SK-N-SH (cell line): ENCODE results near the gene SLC43A3. TPM values are rescaled to one million over a fixed set of nuclear protein-coding genes. Genes with fewer than 3 reads are reported as not detected.

Experiments used
- CTCF ChIA-PET: fragments of 300-600, 350-600 bp; formaldehyde crosslinking; extraction: SDS; loops from one replicate; lab custom pipeline; 2021; lab: Yijun Ruan, JAX
- POLR2A ChIA-PET: fragments of 350-600 bp; sonication (Branson Sonifier 250); formaldehyde crosslinking; extraction: SDS; loops from one replicate; lab custom pipeline; 2020; ENCODE audit warnings: antibody characterized with exemption, inconsistent platforms; lab: Yijun Ruan, JAX
- DNase-seq: peaks from one replicate; pipeline ENCODE4 v3.0.0; 2012
- H2AFZ ChIP-seq: fragments of 200-600 bp; sonication (generic); 2 replicates; pipeline ENCODE4 v1.8.1; 2016; ENCODE audit warnings: antibody characterized with exemption, mild to moderate bottlenecking, low read depth
- H3F3A ChIP-seq: fragments of 200-600 bp; sonication (generic); replicated peaks from 2 replicates; pipeline ENCODE3; 2016; ENCODE audit warnings: antibody characterized with exemption, mild to moderate bottlenecking; ENCODE audit not compliant: insufficient read depth
- H3K27ac ChIP-seq, 2 experiments: fragments of 200-500 bp in 1 of 2; fragments of 200-600 bp in 1 of 2; sonication (Bioruptor generic) in 1 of 2; sonication (generic), shearing (Covaris generic) in 1 of 2; 2 replicates each; pipeline versions ENCODE4 v1.5.1 to v1.6.1; 2014 to 2016; ENCODE audit warnings: low read depth in 2 of 2, inconsistent platforms in 1 of 2, low read length in 1 of 2, mild to moderate bottlenecking in 1 of 2, mixed read lengths in 1 of 2
- H3K27me3 ChIP-seq: fragments of 200-600 bp; sonication (generic), shearing (Covaris generic); 2 replicates; pipeline ENCODE4 v1.6.1; 2016; ENCODE audit warnings: mixed run types; ENCODE audit not compliant: insufficient read depth
- H3K36me3 ChIP-seq, 2 experiments: fragments of 200-500 bp in 1 of 2; fragments of 200-600 bp in 1 of 2; sonication (Bioruptor generic) in 1 of 2; sonication (generic) in 1 of 2; replicated peaks in 1 of 2; 2 replicates each; pipeline versions ENCODE3 to v1.5.1; 2014 to 2016; ENCODE audit warnings: low read length in 1 of 2, mild to moderate bottlenecking in 1 of 2; ENCODE audit not compliant: insufficient read depth in 2 of 2, control insufficient read depth in 1 of 2
- H3K4me1 ChIP-seq, 2 experiments: fragments of 200-500 bp in 1 of 2; fragments of 200-600 bp in 1 of 2; sonication (Bioruptor generic) in 1 of 2; sonication (generic), shearing (Covaris generic) in 1 of 2; 2 replicates each; pipeline versions ENCODE4 v1.5.1 to v1.6.1; 2014 to 2016; ENCODE audit warnings: low read depth in 1 of 2, low read length in 1 of 2, mixed run types in 1 of 2; ENCODE audit not compliant: insufficient read depth in 2 of 2, control insufficient read depth in 1 of 2
- H3K4me2 ChIP-seq: fragments of 200-600 bp; sonication (generic), shearing (Covaris generic); 2 replicates; pipeline ENCODE4 v1.6.1; 2017; ENCODE audit warnings: mixed run types
- H3K4me3 ChIP-seq, 2 experiments: fragments of 200-500 bp in 1 of 2; fragments of 200-600 bp in 1 of 2; sonication (Bioruptor generic) in 1 of 2; sonication (generic), shearing (Covaris generic) in 1 of 2; 2 replicates each; pipeline versions ENCODE4 v1.5.1 to v1.8.1; 2014 to 2016; ENCODE audit warnings: low read depth in 2 of 2, inconsistent platforms in 1 of 2, low read length in 1 of 2, mild to moderate bottlenecking in 1 of 2, mixed read lengths in 1 of 2, moderate library complexity in 1 of 2
- H3K79me2 ChIP-seq: fragments of 200-600 bp; sonication (generic); 2 replicates; pipeline ENCODE4 v1.8.1; 2017; ENCODE audit warnings: mild to moderate bottlenecking; ENCODE audit not compliant: insufficient read depth
- H3K9ac ChIP-seq: fragments of 200-600 bp; sonication (generic); 2 replicates; pipeline ENCODE4 v1.6.1; 2017; ENCODE audit warnings: mixed run types
- H3K9me2 ChIP-seq: fragments of 200-600 bp; sonication (generic); 2 replicates; pipeline ENCODE4 v1.6.1; 2017; ENCODE audit warnings: mixed run types
- H3K9me3 ChIP-seq: fragments of 200-600 bp; sonication (generic); 2 replicates; pipeline ENCODE4 v1.6.1; 2017; ENCODE audit warnings: mixed run types, mild to moderate bottlenecking, moderate library complexity
- H4K20me1 ChIP-seq: fragments of 200-600 bp; sonication (generic); 2 replicates; pipeline ENCODE4 v1.6.1; 2017; ENCODE audit warnings: mild to moderate bottlenecking, mixed run types; ENCODE audit not compliant: insufficient read depth
- ELF1 ChIP-seq: IDR thresholded peaks from 2 replicates; pipeline ENCODE4 v1.4.0; 2012
- EZH2phosphoT487 ChIP-seq: fragments of 200-600 bp; sonication (generic); IDR thresholded peaks from 2 replicates; pipeline ENCODE4 v1.6.1; 2017; ENCODE audit warnings: low read depth, mixed run types, mild to moderate bottlenecking, antibody characterized with exemption, moderate library complexity, borderline replicate concordance
- FOXJ3 ChIP-seq: sonication (generic); formaldehyde crosslinking; IDR thresholded peaks from 2 replicates; pipeline ENCODE4 v1.5.1; 2020; ENCODE audit warnings: mild to moderate bottlenecking, missing genetic modification reagents
- FOXM1 ChIP-seq: IDR thresholded peaks from 2 replicates; pipeline ENCODE4 v1.4.0; 2012; ENCODE audit warnings: low read depth, mild to moderate bottlenecking
- GABPA ChIP-seq: IDR thresholded peaks from 2 replicates; pipeline ENCODE4 v1.4.0; 2012; ENCODE audit warnings: low read depth, mild to moderate bottlenecking
- JUND ChIP-seq: IDR thresholded peaks from 2 replicates; pipeline ENCODE4 v1.4.0; 2012
- MXI1 ChIP-seq: IDR thresholded peaks from 2 replicates; pipeline ENCODE4 v1.6.1; 2012; ENCODE audit warnings: mild to moderate bottlenecking, low read depth, low read length, improper control_type of control experiment
- NFIC ChIP-seq: IDR thresholded peaks from 2 replicates; pipeline ENCODE4 v1.4.0; 2012; ENCODE audit warnings: borderline replicate concordance
- NRF1 ChIP-seq: IDR thresholded peaks from 2 replicates; pipeline ENCODE4 v1.6.1; 2012; ENCODE audit warnings: low read depth, mild to moderate bottlenecking, low read length
- RAD21 ChIP-seq: IDR thresholded peaks from 2 replicates; pipeline ENCODE4 v1.6.1; 2012; ENCODE audit warnings: mild to moderate bottlenecking, low read length
- RFX5 ChIP-seq: IDR thresholded peaks from 2 replicates; pipeline ENCODE4 v1.6.1; 2012; ENCODE audit warnings: mild to moderate bottlenecking, improper control_type of control experiment, low read length
- RXRA ChIP-seq: IDR thresholded peaks from 2 replicates; pipeline ENCODE4 v1.4.0; 2012; ENCODE audit warnings: low read depth, mild to moderate bottlenecking, borderline replicate concordance
- SIN3A ChIP-seq: IDR thresholded peaks from 2 replicates; pipeline ENCODE4 v1.6.1; 2012; ENCODE audit warnings: low read depth, mild to moderate bottlenecking, low read length, moderate library complexity, borderline replicate concordance
- TAF1 ChIP-seq: IDR thresholded peaks from 2 replicates; pipeline ENCODE4 v1.6.1; 2012; ENCODE audit warnings: low read depth, mild to moderate bottlenecking, low read length, moderate library complexity, borderline replicate concordance
- TEAD4 ChIP-seq: IDR thresholded peaks from 2 replicates; pipeline ENCODE4 v1.4.0; 2012; ENCODE audit warnings: mild to moderate bottlenecking, borderline replicate concordance; ENCODE audit not compliant: insufficient read depth
- YY1 ChIP-seq: IDR thresholded peaks from 2 replicates; pipeline ENCODE4 v1.4.0; 2012; ENCODE audit warnings: low read depth, mild to moderate bottlenecking
- whole genome bisulfite sequencing: methylation state at CpG from one replicate; pipeline ENCODE4 v1.1.6; 2017; ENCODE audit warnings: low lambda C conversion rate; 5-methylcytosine and 5-hydroxymethylcytosine counted together
- polyA plus RNA-seq, 3 experiments: library from polyadenylated mRNA; depleted of rRNA; stranded (reverse); fragments of >200 nt; gene quantifications; 2 replicates each; pipeline ENCODE4 v1.2.3, GENCODE V29; 2012
- TF ChIP-seq, protein P1 (sequence below): fragments of 150-350 bp; IDR thresholded peaks from 2 replicates; pipeline ENCODE4 v1.6.1; 2016; ENCODE audit warnings: mild to moderate bottlenecking, low read depth, low read length
- TF ChIP-seq, protein P2 (sequence below): IDR thresholded peaks from 2 replicates; pipeline ENCODE4 v1.4.0; 2012; ENCODE audit warnings: low read depth, borderline replicate concordance
- TF ChIP-seq, protein P3 (sequence below): fragments of 200-600 bp; sonication (generic); IDR thresholded peaks from 2 replicates; pipeline ENCODE4 v1.6.1; 2017; ENCODE audit warnings: antibody characterized with exemption, mild to moderate bottlenecking, moderate library complexity

Gene SLC43A3
- polyA plus RNA-seq, 1 of the 3 experiments (the other 2 are of a cell fraction) = 4.1 TPM

DNA sequence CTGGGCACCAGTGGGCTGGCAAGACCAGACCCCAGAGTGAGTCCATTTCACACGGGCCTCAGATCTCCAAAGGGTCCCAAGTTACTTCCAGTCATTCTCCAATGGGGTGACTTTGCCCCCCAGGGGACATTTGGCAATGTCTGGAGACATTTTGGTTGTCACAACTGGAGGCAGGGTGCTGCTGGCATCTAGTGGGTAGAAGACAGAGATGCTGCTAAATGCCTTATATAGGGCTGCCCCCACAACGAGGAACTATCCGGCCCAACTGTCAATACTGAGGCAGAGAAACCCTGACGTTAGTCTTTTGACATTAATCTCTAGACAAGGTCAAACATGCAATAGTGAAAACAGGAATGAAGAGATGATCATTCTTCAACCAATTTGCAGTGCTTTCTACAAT lies 39.8 kb upstream of the SLC43A3 start:
- Histone ChIP-seq H3K9me2 (no peaks in the 10 kb centered on the region), H3F3A (no peaks in the 10 kb centered on the region), H3K79me2 (no peaks in the 10 kb centered on the region), H3K9ac (no peak overlapping the region), H3K4me2 (no peak overlapping the region), H3K4me1 (no peaks in the 10 kb centered on the region), H3K9me3 (no peaks in the 10 kb centered on the region), H4K20me1 (no peaks in the 10 kb centered on the region), H3K27me3 (no peaks in the 10 kb centered on the region; the same call in 1 of the 2 replicates), H3K4me3 (no peak overlapping the region), H2AFZ (no peak overlapping the region), H3K27ac (no peak overlapping the region), H3K36me3 (no peaks in the 10 kb centered on the region)
- ChIA-PET CTCF (interaction anchor here (3.3 to 13.8 kb wide), 3 partner anchors 9 to 61 kb away, joined by 22 to 306 read pairs (median 24); no protein-coding TSS in a partner anchor), POLR2A (no interaction called here)
- WGBS = 51% methylated on average over 4 of the region's 4 CpGs
- TF ChIP-seq ELF1 (no peak), EZH2phosphoT487 (no peak), TEAD4 (no peak), RXRA (no peak), RFX5 (no peak), FOXM1 (no peak), RAD21 (no peak), MXI1 (no peak), GABPA (no peak), NRF1 (no peak), TAF1 (no peak), JUND (no peak), YY1 (no peak), FOXJ3 (no peak), SIN3A (no peak), NFIC (no peak)
- TF ChIP-seq, protein P1, sequence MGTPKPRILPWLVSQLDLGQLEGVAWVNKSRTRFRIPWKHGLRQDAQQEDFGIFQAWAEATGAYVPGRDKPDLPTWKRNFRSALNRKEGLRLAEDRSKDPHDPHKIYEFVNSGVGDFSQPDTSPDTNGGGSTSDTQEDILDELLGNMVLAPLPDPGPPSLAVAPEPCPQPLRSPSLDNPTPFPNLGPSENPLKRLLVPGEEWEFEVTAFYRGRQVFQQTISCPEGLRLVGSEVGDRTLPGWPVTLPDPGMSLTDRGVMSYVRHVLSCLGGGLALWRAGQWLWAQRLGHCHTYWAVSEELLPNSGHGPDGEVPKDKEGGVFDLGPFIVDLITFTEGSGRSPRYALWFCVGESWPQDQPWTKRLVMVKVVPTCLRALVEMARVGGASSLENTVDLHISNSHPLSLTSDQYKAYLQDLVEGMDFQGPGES = no peak
- TF ChIP-seq, protein P2, sequence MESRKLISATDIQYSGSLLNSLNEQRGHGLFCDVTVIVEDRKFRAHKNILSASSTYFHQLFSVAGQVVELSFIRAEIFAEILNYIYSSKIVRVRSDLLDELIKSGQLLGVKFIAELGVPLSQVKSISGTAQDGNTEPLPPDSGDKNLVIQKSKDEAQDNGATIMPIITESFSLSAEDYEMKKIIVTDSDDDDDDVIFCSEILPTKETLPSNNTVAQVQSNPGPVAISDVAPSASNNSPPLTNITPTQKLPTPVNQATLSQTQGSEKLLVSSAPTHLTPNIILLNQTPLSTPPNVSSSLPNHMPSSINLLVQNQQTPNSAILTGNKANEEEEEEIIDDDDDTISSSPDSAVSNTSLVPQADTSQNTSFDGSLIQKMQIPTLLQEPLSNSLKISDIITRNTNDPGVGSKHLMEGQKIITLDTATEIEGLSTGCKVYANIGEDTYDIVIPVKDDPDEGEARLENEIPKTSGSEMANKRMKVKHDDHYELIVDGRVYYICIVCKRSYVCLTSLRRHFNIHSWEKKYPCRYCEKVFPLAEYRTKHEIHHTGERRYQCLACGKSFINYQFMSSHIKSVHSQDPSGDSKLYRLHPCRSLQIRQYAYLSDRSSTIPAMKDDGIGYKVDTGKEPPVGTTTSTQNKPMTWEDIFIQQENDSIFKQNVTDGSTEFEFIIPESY = no peak
- TF ChIP-seq, protein P3, sequence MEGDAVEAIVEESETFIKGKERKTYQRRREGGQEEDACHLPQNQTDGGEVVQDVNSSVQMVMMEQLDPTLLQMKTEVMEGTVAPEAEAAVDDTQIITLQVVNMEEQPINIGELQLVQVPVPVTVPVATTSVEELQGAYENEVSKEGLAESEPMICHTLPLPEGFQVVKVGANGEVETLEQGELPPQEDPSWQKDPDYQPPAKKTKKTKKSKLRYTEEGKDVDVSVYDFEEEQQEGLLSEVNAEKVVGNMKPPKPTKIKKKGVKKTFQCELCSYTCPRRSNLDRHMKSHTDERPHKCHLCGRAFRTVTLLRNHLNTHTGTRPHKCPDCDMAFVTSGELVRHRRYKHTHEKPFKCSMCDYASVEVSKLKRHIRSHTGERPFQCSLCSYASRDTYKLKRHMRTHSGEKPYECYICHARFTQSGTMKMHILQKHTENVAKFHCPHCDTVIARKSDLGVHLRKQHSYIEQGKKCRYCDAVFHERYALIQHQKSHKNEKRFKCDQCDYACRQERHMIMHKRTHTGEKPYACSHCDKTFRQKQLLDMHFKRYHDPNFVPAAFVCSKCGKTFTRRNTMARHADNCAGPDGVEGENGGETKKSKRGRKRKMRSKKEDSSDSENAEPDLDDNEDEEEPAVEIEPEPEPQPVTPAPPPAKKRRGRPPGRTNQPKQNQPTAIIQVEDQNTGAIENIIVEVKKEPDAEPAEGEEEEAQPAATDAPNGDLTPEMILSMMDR = no peak
- no peak for DNase-seq
